Keratinocyte (primary cell): Measurements from ENCODE around the gene MORN2. TPM values are rescaled to one million over a fixed set of nuclear protein-coding genes. Genes with fewer than 3 reads are reported as not detected.

Experiments
- DNase-seq: peaks from one replicate; pipeline ENCODE4 v3.0.0-alpha.2; 2011; ENCODE audit warnings: low read depth, missing footprints, low spot score
- FAIRE-seq: peaks from 2 replicates; lab custom pipeline; 2011; peaks lifted over from hg19 to GRCh38; lab: Jason Lieb, UNC
- H2AFZ ChIP-seq: 2 replicates; pipeline ENCODE4 v1.6.0; 2012; ENCODE audit warnings: low read length, control low read depth, inconsistent platforms; ENCODE audit not compliant: control insufficient read depth
- H3K27ac ChIP-seq: 2 replicates; pipeline ENCODE4 v1.5.1; 2011; ENCODE audit warnings: low read length; ENCODE audit not compliant: control insufficient read depth, insufficient read depth
- H3K27me3 ChIP-seq: 3 replicates; pipeline ENCODE4 v1.6.0; 2011; ENCODE audit warnings: low read length; ENCODE audit not compliant: control insufficient read depth, insufficient read depth; ENCODE audit errors: extremely low read depth
- H3K36me3 ChIP-seq, 2 experiments: 2 replicates in 1 of 2; 3 replicates in 1 of 2; pipeline ENCODE4 v1.5.1; 2011; ENCODE audit warnings: low read length in 2 of 2, mild to moderate bottlenecking in 1 of 2; ENCODE audit not compliant: control insufficient read depth in 2 of 2, insufficient read depth in 2 of 2; ENCODE audit errors: extremely low read depth in 1 of 2
- H3K4me1 ChIP-seq: 3 replicates; pipeline ENCODE4 v1.5.1; 2011; ENCODE audit warnings: low read length; ENCODE audit not compliant: control insufficient read depth, insufficient read depth; ENCODE audit errors: extremely low read depth
- H3K4me2 ChIP-seq: 3 replicates; pipeline ENCODE4 v1.6.0; 2011; ENCODE audit warnings: low read depth, low read length; ENCODE audit not compliant: control insufficient read depth, insufficient read depth; ENCODE audit errors: extremely low read depth
- H3K4me3 ChIP-seq, 3 experiments: fragments of 200-600 bp in 1 of 3; sonication (generic) in 1 of 3; 2 replicates in 2 of 3; 3 replicates in 1 of 3; pipeline ENCODE4 v1.5.1; 2011 to 2016; ENCODE audit warnings: low read length in 3 of 3, mild to moderate bottlenecking in 3 of 3, control low read depth in 2 of 3, inconsistent platforms in 1 of 3, low read depth in 1 of 3, mixed read lengths in 1 of 3, mixed run types in 1 of 3, moderate library complexity in 1 of 3; ENCODE audit not compliant: control insufficient read depth in 2 of 3, insufficient read depth in 2 of 3; ENCODE audit errors: extremely low read depth in 1 of 3
- H3K79me2 ChIP-seq: 2 replicates; pipeline ENCODE4 v1.6.0; 2012; ENCODE audit warnings: low read length; ENCODE audit not compliant: control insufficient read depth, insufficient read depth
- H3K9ac ChIP-seq: 3 replicates; pipeline ENCODE4 v1.6.0; 2011; ENCODE audit warnings: low read length; ENCODE audit not compliant: control insufficient read depth, insufficient read depth; ENCODE audit errors: extremely low read depth
- H3K9me1 ChIP-seq: 3 replicates; pipeline ENCODE4 v1.6.0; 2011; ENCODE audit warnings: low read length; ENCODE audit not compliant: control insufficient read depth, insufficient read depth; ENCODE audit errors: extremely low read depth
- H3K9me3 ChIP-seq: 2 replicates; pipeline ENCODE4 v1.5.1; 2012; ENCODE audit warnings: low read depth, low read length; ENCODE audit not compliant: control insufficient read depth
- H4K20me1 ChIP-seq: 3 replicates; pipeline ENCODE4 v1.6.0; 2011; ENCODE audit warnings: low read length; ENCODE audit not compliant: control insufficient read depth, insufficient read depth; ENCODE audit errors: extremely low read depth
- EZH2 ChIP-seq: IDR thresholded peaks from one replicate; pipeline ENCODE4 v1.6.1; 2012; ENCODE audit warnings: inconsistent platforms, mild to moderate bottlenecking, low read length, moderate library complexity
- dilution Hi-C: fragments of 300-500 bp; cut with MboI; formaldehyde crosslinking; loops from one replicate; pipeline ENCODE4 v1.7.0; 2020; ENCODE audit warnings: low sequenced_read_pairs; ENCODE audit not compliant: extremely low pct_ligation_motif_present
- polyA plus RNA-seq, 5 experiments: library from polyadenylated mRNA; depleted of rRNA in 3 of 5; stranded (reverse) in 3 of 5; stranded (forward) in 1 of 5; unstranded in 1 of 5; fragments of >200 nt; gene quantifications; 1 replicate in 1 of 5; 2 replicates in 3 of 5; 3 replicates in 1 of 5; pipeline versions ENCODE4 v1.2.1 to v1.2.3, GENCODE V29; 2011 to 2012; ENCODE audit warnings: missing spikeins in 2 of 5, low read depth in 1 of 5, low replicate concordance in 1 of 5
- TF ChIP-seq, protein P1 (sequence below), 3 experiments: IDR thresholded peaks in 1 of 3; conservative IDR thresholded peaks in 1 of 3; optimal IDR thresholded peaks in 1 of 3; 2 replicates in 2 of 3; 3 replicates in 1 of 3; pipeline versions ENCODE3 to v1.5.1; 2011; ENCODE audit warnings: low read length in 3 of 3, mild to moderate bottlenecking in 3 of 3, moderate library complexity in 2 of 3, control low read depth in 1 of 3, inconsistent platforms in 1 of 3; ENCODE audit not compliant: insufficient read depth in 2 of 3; ENCODE audit errors: extremely low read depth in 1 of 3

The MORN2 gene
- polyA plus RNA-seq, 1 donor (not counting 4 experiments of a cell fraction or from before 2014, with no cell fraction given) = 22.5 TPM

- H3K4me2 ChIP-seq = no peak overlapping the region
- no peaks in the 10 kb centered on the region for H3K36me3 ChIP-seq
- no peak overlapping the region for H3K4me3 ChIP-seq
- TF ChIP-seq, protein P1, sequence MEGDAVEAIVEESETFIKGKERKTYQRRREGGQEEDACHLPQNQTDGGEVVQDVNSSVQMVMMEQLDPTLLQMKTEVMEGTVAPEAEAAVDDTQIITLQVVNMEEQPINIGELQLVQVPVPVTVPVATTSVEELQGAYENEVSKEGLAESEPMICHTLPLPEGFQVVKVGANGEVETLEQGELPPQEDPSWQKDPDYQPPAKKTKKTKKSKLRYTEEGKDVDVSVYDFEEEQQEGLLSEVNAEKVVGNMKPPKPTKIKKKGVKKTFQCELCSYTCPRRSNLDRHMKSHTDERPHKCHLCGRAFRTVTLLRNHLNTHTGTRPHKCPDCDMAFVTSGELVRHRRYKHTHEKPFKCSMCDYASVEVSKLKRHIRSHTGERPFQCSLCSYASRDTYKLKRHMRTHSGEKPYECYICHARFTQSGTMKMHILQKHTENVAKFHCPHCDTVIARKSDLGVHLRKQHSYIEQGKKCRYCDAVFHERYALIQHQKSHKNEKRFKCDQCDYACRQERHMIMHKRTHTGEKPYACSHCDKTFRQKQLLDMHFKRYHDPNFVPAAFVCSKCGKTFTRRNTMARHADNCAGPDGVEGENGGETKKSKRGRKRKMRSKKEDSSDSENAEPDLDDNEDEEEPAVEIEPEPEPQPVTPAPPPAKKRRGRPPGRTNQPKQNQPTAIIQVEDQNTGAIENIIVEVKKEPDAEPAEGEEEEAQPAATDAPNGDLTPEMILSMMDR (optimal IDR thresholded peaks at IDR 0.05 in 1 of 3, IDR thresholded peaks at IDR 0.05 in 1 of 3, conservative IDR thresholded peaks at IDR 0.05 in 1 of 3; ENCODE audit: extremely low read depth in 1 of 3, insufficient read depth in 2 of 3, low read length in 3 of 3) = no peak
- TF ChIP-seq EZH2 = no peak
- H3K4me1 ChIP-seq = peaks cover 14% of the 10 kb centered on the region
- DNase-seq (no peak), FAIRE-seq (no peak)
- dilution Hi-C loops = no loop called here
- H3K9ac ChIP-seq = no peak overlapping the region
- no peaks in the 10 kb centered on the region for H3K79me2 ChIP-seq
- no peak overlapping the region for H3K27ac ChIP-seq
- no peaks in the 10 kb centered on the region for H3K9me3 ChIP-seq
- H3K9me1 ChIP-seq = no peaks in the 10 kb centered on the region
- no peaks in the 10 kb centered on the region for H3K27me3 ChIP-seq
- H2AFZ ChIP-seq = no peak overlapping the region
- H4K20me1 ChIP-seq = no peaks in the 10 kb centered on the region
These were observed 29.5 kb downstream of the MORN2 start for GRCh38 chr2:38905251-38905650.

DNA sequence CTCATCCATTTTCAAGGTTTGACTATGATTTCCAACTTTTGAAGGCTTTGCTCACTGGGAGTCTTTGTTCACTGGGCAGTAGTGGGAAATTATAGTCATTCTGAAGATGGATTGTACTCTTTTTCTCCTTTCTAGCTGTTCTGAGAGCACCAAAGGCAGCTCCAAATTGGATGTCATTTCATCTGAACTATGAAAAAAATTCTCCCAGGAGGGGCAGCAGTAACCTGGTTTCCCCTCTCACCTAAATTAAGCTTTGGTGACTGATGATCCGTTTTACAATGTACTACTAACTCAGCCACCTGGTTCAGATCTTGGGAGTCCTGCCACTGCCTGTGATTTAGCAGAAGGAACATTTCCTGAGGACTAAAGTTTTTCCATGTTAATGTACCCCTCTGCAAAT is 31.5 kb downstream of the MORN2 start:
- H3K79me2 ChIP-seq = no peaks in the 10 kb centered on the region
- no peak overlapping the region for H3K9ac ChIP-seq
- H3K27me3 ChIP-seq = no peaks in the 10 kb centered on the region
- no peaks in the 10 kb centered on the region for H3K9me3 ChIP-seq
- no peak overlapping the region for H3K4me2 ChIP-seq
- H3K36me3 ChIP-seq = no peaks in the 10 kb centered on the region
- H3K4me1 ChIP-seq = peaks cover 14% of the 10 kb centered on the region
- dilution Hi-C loops = no loop called here
- DNase-seq (no peak), FAIRE-seq (no peak)
- no peak overlapping the region for H3K4me3 ChIP-seq
- TF ChIP-seq EZH2 = no peak
- TF ChIP-seq, protein P1 (optimal IDR thresholded peaks at IDR 0.05 in 1 of 3, IDR thresholded peaks at IDR 0.05 in 1 of 3, conservative IDR thresholded peaks at IDR 0.05 in 1 of 3; ENCODE audit: extremely low read depth in 1 of 3, insufficient read depth in 2 of 3, low read length in 3 of 3) = no peak
- no peak overlapping the region for H3K27ac ChIP-seq
- H2AFZ ChIP-seq = no peak overlapping the region
- H4K20me1 ChIP-seq = no peaks in the 10 kb centered on the region
- H3K9me1 ChIP-seq = no peaks in the 10 kb centered on the region
